GM10248 (cell line): ENCODE results near the gene NEGR1.

Experiments
- CTCF ChIA-PET: fragments of 300-600 bp; sonication (Branson Sonifier 250); formaldehyde crosslinking; extraction: SDS; loops from one replicate; lab custom pipeline; 2021; ENCODE audit warnings: antibody characterized with exemption; lab: Yijun Ruan, JAX
- POLR2A ChIA-PET: fragments of 350-650 bp; sonication (Branson Sonifier 250); formaldehyde crosslinking; extraction: SDS; loops from one replicate; lab custom pipeline; 2020; ENCODE audit warnings: antibody characterized with exemption; lab: Yijun Ruan, JAX
- DNase-seq: peaks from one replicate; pipeline ENCODE4 v3.0.0; 2012; ENCODE audit errors: extremely low spot score
- CTCF ChIP-seq: IDR thresholded peaks from 2 replicates; pipeline ENCODE4 v1.5.1; 2012; ENCODE audit warnings: mild to moderate bottlenecking, low read depth; ENCODE audit errors: extremely low read depth, missing control alignments, control extremely low read depth

The NEGR1 gene

GRCh38 chr1:71653952-71654351 is 628.4 kb downstream of the NEGR1 start:
- ChIA-PET CTCF (interaction anchor here (1.2 to 1.4 kb wide), 2 partner anchors 10 to 15 kb away, joined by 3 to 4 read pairs; no protein-coding TSS in a partner anchor), POLR2A (no interaction called here)
- no peak for DNase-seq
- no peak for TF ChIP-seq CTCF

- TF ChIP-seq CTCF = no peak
- POLR2A ChIA-PET = no interaction called here
- CTCF ChIA-PET = interaction anchor here (1.1 to 2.7 kb wide), 3 partner anchors 10 to 31 kb away, joined by 3 to 10 read pairs (median 4); no protein-coding TSS in a partner anchor
- no peak for DNase-seq
These were observed 631.1 kb downstream of the NEGR1 start for GRCh38 chr1:71651214-71651613.

- no peak for DNase-seq
- POLR2A ChIA-PET = no interaction called here
- TF ChIP-seq CTCF = no peak
- CTCF ChIA-PET = interaction anchor here (0.8 to 2.7 kb wide), 5 partner anchors 9 to 40 kb away, joined by 3 to 10 read pairs (median 4); no protein-coding TSS in a partner anchor
These were observed 632.2 kb downstream of the NEGR1 start for GRCh38 chr1:71650119-71650518.

- CTCF ChIA-PET = interaction anchor here (0.8 to 2.7 kb wide), 5 partner anchors 8 to 39 kb away, joined by 3 to 10 read pairs (median 4); no protein-coding TSS in a partner anchor
- no peak for DNase-seq
- no peak for TF ChIP-seq CTCF
- POLR2A ChIA-PET = no interaction called here
These were observed 632.7 kb downstream of the NEGR1 start for GRCh38 chr1:71649608-71650007.

- TF ChIP-seq CTCF = no peak
- POLR2A ChIA-PET = no interaction called here
- no peak for DNase-seq
- CTCF ChIA-PET = no interaction called here
These were observed 634.6 kb downstream of the NEGR1 start for GRCh38 chr1:71647513-71648300.

- no peak for DNase-seq
- CTCF ChIA-PET = no interaction called here
- POLR2A ChIA-PET = no interaction called here
- no peak for TF ChIP-seq CTCF
These were observed 637.3 kb downstream of the NEGR1 start for GRCh38 chr1:71645015-71645414.
